GM23338 (cell line): ENCODE measurements around the gene VILL. TPM values are rescaled to one million over a fixed set of nuclear protein-coding genes. Genes with fewer than 3 reads are reported as not detected.

Experiments used
- ATAC-seq: fragments of 200-7000 bp; cut with Tn5 transposase; 3 replicates; pipeline ENCODE4 v1.9.1; 2020
- DNase-seq: peaks from one replicate; pipeline ENCODE4 v3.0.0-alpha.2; 2015; ENCODE audit warnings: low spot score
- H2AFZ ChIP-seq: fragments of 200-600 bp; sonication (generic); 2 replicates; pipeline ENCODE4 v1.8.0; 2016; ENCODE audit warnings: antibody characterized with exemption, mild to moderate bottlenecking, moderate library complexity
- H3F3A ChIP-seq: fragments of 200-600 bp; sonication (generic); replicated peaks from 2 replicates; pipeline ENCODE4 v1.8.0; 2017; ENCODE audit warnings: antibody characterized with exemption, mixed run types, low read depth
- H3K27ac ChIP-seq: fragments of 200-600 bp; sonication (generic); 2 replicates; pipeline ENCODE4 v1.6.1; 2016; ENCODE audit warnings: low read depth
- H3K27me3 ChIP-seq: fragments of 200-600 bp; sonication (generic); 2 replicates; pipeline ENCODE4 v1.8.0; 2016; ENCODE audit warnings: mild to moderate bottlenecking, mixed run types, moderate library complexity; ENCODE audit not compliant: insufficient read depth
- H3K36me3 ChIP-seq: fragments of 200-600 bp; sonication (generic); 2 replicates; pipeline ENCODE4 v1.8.0; 2016; ENCODE audit warnings: mild to moderate bottlenecking; ENCODE audit not compliant: insufficient read depth
- H3K4me1 ChIP-seq: fragments of 200-600 bp; sonication (generic); 2 replicates; pipeline ENCODE4 v1.8.0; 2016; ENCODE audit warnings: mild to moderate bottlenecking, moderate library complexity; ENCODE audit not compliant: insufficient read depth
- H3K4me2 ChIP-seq: fragments of 200-600 bp; sonication (generic); 2 replicates; pipeline ENCODE4 v1.7.1; 2017; ENCODE audit warnings: mixed run types
- H3K4me3 ChIP-seq: fragments of 200-600 bp; sonication (generic); 2 replicates; pipeline ENCODE4 v1.6.1; 2016; ENCODE audit warnings: mixed run types
- H3K79me2 ChIP-seq: fragments of 200-600 bp; sonication (generic); replicated peaks from 2 replicates; pipeline ENCODE4 v1.8.0; 2017; ENCODE audit warnings: mild to moderate bottlenecking; ENCODE audit not compliant: insufficient read depth
- H3K9me2 ChIP-seq: fragments of 200-600 bp; sonication (generic); 2 replicates; pipeline ENCODE4 v1.8.0; 2017; ENCODE audit not compliant: insufficient read depth
- H4K20me1 ChIP-seq: fragments of 200-600 bp; sonication (generic); replicated peaks from 2 replicates; pipeline ENCODE4 v1.8.0; 2017; ENCODE audit warnings: mild to moderate bottlenecking; ENCODE audit not compliant: insufficient read depth
- H3K27ac Mint-ChIP-seq: 2 replicates; pipeline ENCODE4 v1.8.0; 2020; ENCODE audit warnings: inconsistent platforms, mild to moderate bottlenecking, moderate library complexity, mixed read lengths
- H3K27me3 Mint-ChIP-seq: 3 replicates; pipeline ENCODE4 v1.8.0; 2022; ENCODE audit warnings: low read depth, mild to moderate bottlenecking, moderate library complexity, mixed read lengths, inconsistent platforms; ENCODE audit not compliant: insufficient read depth, poor library complexity
- H3K36me3 Mint-ChIP-seq: 3 replicates; pipeline ENCODE4 v1.8.0; 2021; ENCODE audit warnings: low read depth, mild to moderate bottlenecking, inconsistent platforms, moderate library complexity, mixed read lengths
- H3K4me1 Mint-ChIP-seq: 3 replicates; pipeline ENCODE4 v1.8.0; 2020; ENCODE audit warnings: mild to moderate bottlenecking, inconsistent platforms, mixed read lengths
- H3K4me3 Mint-ChIP-seq: 3 replicates; pipeline ENCODE4 v1.8.0; 2021; ENCODE audit warnings: moderate library complexity, mild to moderate bottlenecking, inconsistent platforms, mixed read lengths
- H3K9me3 Mint-ChIP-seq: 3 replicates; pipeline ENCODE4 v1.8.0; 2020; ENCODE audit warnings: moderate library complexity, mild to moderate bottlenecking, inconsistent platforms, mixed read lengths
- CTCF ChIP-seq, 2 experiments: fragments of 200-600 bp in 1 of 2; sonication (generic) in 1 of 2; conservative IDR thresholded peaks; 2 replicates each; pipeline versions ENCODE4 v1.5.1 to v1.6.1; 2016 to 2017; ENCODE audit warnings: antibody characterized with exemption in 2 of 2, low read depth in 2 of 2, mild to moderate bottlenecking in 2 of 2, moderate library complexity in 1 of 2
- EZH2 ChIP-seq: fragments of 200-600 bp; sonication (generic); IDR thresholded peaks from one replicate; pipeline ENCODE4 v1.8.0; 2017; ENCODE audit warnings: antibody characterized with exemption, mild to moderate bottlenecking, low read depth; ENCODE audit not compliant: unreplicated experiment
- EZH2phosphoT487 ChIP-seq: fragments of 200-600 bp; sonication (generic); IDR thresholded peaks from one replicate; pipeline ENCODE4 v1.8.1; 2018; ENCODE audit warnings: antibody characterized with exemption; ENCODE audit not compliant: unreplicated experiment
- JUNB ChIP-seq: IDR thresholded peaks from one replicate; pipeline ENCODE4 v1.6.1; 2016; ENCODE audit warnings: antibody characterized with exemption; ENCODE audit not compliant: unreplicated experiment
- NANOG ChIP-seq: IDR thresholded peaks from 2 replicates; pipeline ENCODE4 v1.6.1; 2016; ENCODE audit warnings: antibody characterized with exemption, borderline replicate concordance
- ZNF114 ChIP-seq: fragments of 250-450 bp; sonication (Bioruptor Pico); IDR thresholded peaks from 2 replicates; pipeline ENCODE4 v1.5.0; 2020; ENCODE audit warnings: mild to moderate bottlenecking, moderate library complexity
- ZNF331 ChIP-seq: fragments of 250-450 bp; sonication (Bioruptor Pico); IDR thresholded peaks from 2 replicates; pipeline ENCODE4 v1.5.0; 2020; ENCODE audit warnings: low read depth, mild to moderate bottlenecking, moderate library complexity
- ZNF462 ChIP-seq: fragments of 250-450 bp; sonication (Bioruptor Pico); IDR thresholded peaks from 2 replicates; pipeline ENCODE4 v1.5.0; 2020; ENCODE audit warnings: mild to moderate bottlenecking, moderate library complexity
- polyA plus RNA-seq: library from polyadenylated mRNA; unstranded; fragments of >200 nt; fragmentation: Nextera tagmentation; extraction: Ambion mirVana; gene quantifications from 2 replicates; pipeline ENCODE4 v1.2.1, GENCODE V29; 2016
- total RNA-seq: library from RNA; depleted of rRNA; stranded (reverse); fragments of >200 nt; shearing (Covaris generic); gene quantifications from 2 replicates; pipeline ENCODE4 v1.2.3, GENCODE V29; 2014

VILL gene
- total and polyA plus RNA-seq, 2 experiments from 2014 or later, result 2.7 to 9.8 TPM

DNA sequence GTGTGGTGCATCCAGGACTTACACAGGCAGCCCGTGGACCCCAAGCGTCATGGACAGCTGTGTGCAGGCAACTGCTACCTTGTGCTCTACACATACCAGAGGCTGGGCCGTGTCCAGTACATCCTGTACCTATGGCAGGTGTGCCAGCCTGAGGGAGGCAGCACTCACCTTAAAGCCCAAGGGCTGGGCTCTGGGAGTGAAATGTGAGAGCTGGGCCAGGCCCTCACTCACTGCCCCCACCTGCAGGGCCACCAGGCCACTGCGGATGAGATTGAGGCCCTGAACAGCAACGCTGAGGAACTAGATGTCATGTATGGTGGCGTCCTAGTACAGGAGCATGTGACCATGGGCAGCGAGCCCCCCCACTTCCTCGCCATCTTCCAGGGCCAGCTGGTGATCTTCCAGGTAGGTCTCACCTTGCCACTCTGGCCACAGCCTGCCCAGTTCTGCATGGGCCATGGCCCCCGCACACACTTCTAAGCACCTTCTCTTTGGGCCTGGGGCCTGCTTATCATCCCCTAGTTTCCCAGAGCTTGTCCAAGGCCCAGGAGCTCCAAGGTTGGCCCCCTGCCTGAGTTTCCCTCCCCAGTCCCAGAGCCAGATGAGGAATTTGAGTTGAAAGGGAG lies 11.0 kb downstream of the VILL start:
- Histone ChIP-seq H3K79me2 (no peaks in the 10 kb centered on the region), H3K27ac (no peak overlapping the region), H3K36me3 (no peaks in the 10 kb centered on the region), H3K4me3 (no peak overlapping the region), H2AFZ (no peak overlapping the region), H3K4me2 (no peak overlapping the region), H3K4me1 (peaks cover 7% of the 10 kb centered on the region), H4K20me1 (no peaks in the 10 kb centered on the region), H3F3A (no peaks in the 10 kb centered on the region), H3K27me3 (no peaks in the 10 kb centered on the region; the same call in 1 of the 2 replicates), H3K9me2 (no peaks in the 10 kb centered on the region)
- H3K9me3 Mint-ChIP-seq, result no peaks in the 10 kb centered on the region
- H3K4me3 Mint-ChIP-seq, result no peak overlapping the region
- DNase-seq (peak; percentile 71), ATAC-seq (peak; percentile 29)
- peaks cover 15% of the 10 kb centered on the region for H3K4me1 Mint-ChIP-seq
- H3K27ac Mint-ChIP-seq, result no peak overlapping the region
- peaks cover 3% of the 10 kb centered on the region; the same call in 1 of the 3 replicates for H3K36me3 Mint-ChIP-seq
- TF ChIP-seq ZNF462 (CRISPR knock-in tag) (no peak), ZNF114 (CRISPR knock-in tag) (no peak), EZH2phosphoT487 (no peak), EZH2 (no peak), ZNF331 (CRISPR knock-in tag) (no peak), JUNB (no peak), NANOG (no peak), CTCF (conservative IDR thresholded peaks at IDR 0.05; ENCODE audit: low read depth in 2 of 2) (peak; percentile 46 to 64)
- H3K27me3 Mint-ChIP-seq, result peaks cover 15% of the 10 kb centered on the region
